ENCODE measurements around the gene ACOT13. TPM values are rescaled to one million over a fixed set of nuclear protein-coding genes. Genes with fewer than 3 reads are reported as not detected.

Gene ACOT13
- polyA plus RNA-seq, 3 donors = 1.7 to 20.1 (median 14.5) TPM

DNA sequence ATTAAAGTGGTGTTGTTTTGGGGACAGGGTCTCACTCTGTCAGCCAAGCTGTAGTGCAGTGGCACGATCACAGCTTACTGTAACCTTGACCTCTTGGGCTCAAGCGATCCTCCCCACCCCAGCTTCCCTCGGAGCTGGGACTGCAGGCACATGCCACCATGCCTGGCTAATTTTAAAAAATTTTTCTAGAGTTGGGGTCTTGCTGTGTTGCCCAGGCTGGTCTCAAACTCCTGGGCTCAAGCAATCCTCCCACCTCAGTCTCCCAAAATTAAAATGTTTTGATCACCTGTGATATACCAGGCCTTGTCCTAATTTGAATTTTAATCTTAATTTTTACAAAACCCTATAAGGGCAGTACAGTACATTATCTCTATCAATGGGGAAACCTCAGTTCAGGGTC is 25.5 kb downstream of the ACOT13 start:
- DNase-seq = no peak
- Mint-ChIP-seq H3K27ac (no peak overlapping the region), H3K9me3 (no peaks in the 10 kb centered on the region), H3K4me1 (no peaks in the 10 kb centered on the region), H3K27me3 (ENCODE audit: low read depth in 3 of 3) (no peaks in the 10 kb centered on the region), H3K4me3 (no peak overlapping the region), H3K36me3 (peaks cover 0 to 3% of the 10 kb centered on the region in 2 donors)
- no peak overlapping the region for H3K27ac ChIP-seq (ENCODE audit: low read depth in 1 of 2, low read length in 2 of 2)
- H3K9ac ChIP-seq (ENCODE audit: insufficient read depth, low read length, poor library complexity, severe bottlenecking) = no peak overlapping the region
- no peaks in the 10 kb centered on the region for H3K36me3 ChIP-seq (replicated peaks in 1 of 2; ENCODE audit: control insufficient read depth in 1 of 2, insufficient read depth in 2 of 2, low read length in 2 of 2)
- H3K79me2 ChIP-seq (ENCODE audit: insufficient read depth, low read length) = no peaks in the 10 kb centered on the region
- intact Hi-C loops (cut with micrococcal nuclease) = loop anchor here in 1 of 2 donors (10.0 kb wide), 1 partner anchor 258 kb away; no protein-coding TSS in a partner anchor
- H3K4me2 ChIP-seq (replicated peaks; ENCODE audit: extremely low read depth, low read length, poor library complexity, severe bottlenecking) = no peak overlapping the region
- no peaks in the 10 kb centered on the region for H3K9me3 ChIP-seq (replicated peaks in 1 of 2; ENCODE audit: control insufficient read depth in 1 of 2, insufficient read depth in 1 of 2, low read length in 2 of 2)
- no peak overlapping the region for H2AFZ ChIP-seq (ENCODE audit: insufficient read depth, low read depth, low read length, poor library complexity, severe bottlenecking)
- H4K20me1 ChIP-seq (ENCODE audit: insufficient read depth, low read length) = no peaks in the 10 kb centered on the region
- no peak overlapping the region for H3K4me3 ChIP-seq (replicated peaks in 1 of 3; ENCODE audit: low read depth in 2 of 3, low read length in 3 of 3)
- 100% methylated on average over 3 of the region's 3 CpGs for WGBS (ENCODE audit: insufficient coverage)
- no peaks in the 10 kb centered on the region for H3K27me3 ChIP-seq (ENCODE audit: control insufficient read depth in 2 of 2, insufficient read depth in 2 of 2, low read length in 2 of 2)
- no peaks in the 10 kb centered on the region for H3K4me1 ChIP-seq (ENCODE audit: control insufficient read depth in 1 of 2, insufficient read depth in 2 of 2, low read length in 2 of 2)
- TF ChIP-seq, protein P1, sequence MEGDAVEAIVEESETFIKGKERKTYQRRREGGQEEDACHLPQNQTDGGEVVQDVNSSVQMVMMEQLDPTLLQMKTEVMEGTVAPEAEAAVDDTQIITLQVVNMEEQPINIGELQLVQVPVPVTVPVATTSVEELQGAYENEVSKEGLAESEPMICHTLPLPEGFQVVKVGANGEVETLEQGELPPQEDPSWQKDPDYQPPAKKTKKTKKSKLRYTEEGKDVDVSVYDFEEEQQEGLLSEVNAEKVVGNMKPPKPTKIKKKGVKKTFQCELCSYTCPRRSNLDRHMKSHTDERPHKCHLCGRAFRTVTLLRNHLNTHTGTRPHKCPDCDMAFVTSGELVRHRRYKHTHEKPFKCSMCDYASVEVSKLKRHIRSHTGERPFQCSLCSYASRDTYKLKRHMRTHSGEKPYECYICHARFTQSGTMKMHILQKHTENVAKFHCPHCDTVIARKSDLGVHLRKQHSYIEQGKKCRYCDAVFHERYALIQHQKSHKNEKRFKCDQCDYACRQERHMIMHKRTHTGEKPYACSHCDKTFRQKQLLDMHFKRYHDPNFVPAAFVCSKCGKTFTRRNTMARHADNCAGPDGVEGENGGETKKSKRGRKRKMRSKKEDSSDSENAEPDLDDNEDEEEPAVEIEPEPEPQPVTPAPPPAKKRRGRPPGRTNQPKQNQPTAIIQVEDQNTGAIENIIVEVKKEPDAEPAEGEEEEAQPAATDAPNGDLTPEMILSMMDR (IDR thresholded peaks at IDR 0.05) = no peak

GRCh38 chr6:24692848-24693592 is 26.1 kb downstream of the ACOT13 start:
- Histone ChIP-seq H3K4me1 (ENCODE audit: control insufficient read depth in 1 of 2, insufficient read depth in 2 of 2, low read length in 2 of 2) (no peaks in the 10 kb centered on the region), H3K4me2 (replicated peaks; ENCODE audit: extremely low read depth, low read length, poor library complexity, severe bottlenecking) (no peak overlapping the region), H4K20me1 (ENCODE audit: insufficient read depth, low read length) (no peaks in the 10 kb centered on the region), H3K9me3 (replicated peaks in 1 of 2; ENCODE audit: control insufficient read depth in 1 of 2, insufficient read depth in 1 of 2, low read length in 2 of 2) (no peaks in the 10 kb centered on the region), H3K4me3 (replicated peaks in 1 of 3; ENCODE audit: low read depth in 2 of 3, low read length in 3 of 3) (no peak overlapping the region), H3K27me3 (ENCODE audit: control insufficient read depth in 2 of 2, insufficient read depth in 2 of 2, low read length in 2 of 2) (no peaks in the 10 kb centered on the region), H3K9ac (ENCODE audit: insufficient read depth, low read length, poor library complexity, severe bottlenecking) (no peak overlapping the region), H3K36me3 (replicated peaks in 1 of 2; ENCODE audit: control insufficient read depth in 1 of 2, insufficient read depth in 2 of 2, low read length in 2 of 2) (no peaks in the 10 kb centered on the region), H3K27ac (ENCODE audit: low read depth in 1 of 2, low read length in 2 of 2) (no peak overlapping the region), H3K79me2 (ENCODE audit: insufficient read depth, low read length) (no peaks in the 10 kb centered on the region), H2AFZ (ENCODE audit: insufficient read depth, low read depth, low read length, poor library complexity, severe bottlenecking) (no peak overlapping the region)
- TF ChIP-seq, protein P1 (IDR thresholded peaks at IDR 0.05) = no peak
- Mint-ChIP-seq H3K27ac (no peak overlapping the region), H3K9me3 (no peaks in the 10 kb centered on the region), H3K4me1 (no peaks in the 10 kb centered on the region), H3K27me3 (ENCODE audit: low read depth in 3 of 3) (no peaks in the 10 kb centered on the region), H3K4me3 (no peak overlapping the region), H3K36me3 (peaks cover 0 to 3% of the 10 kb centered on the region in 2 donors)
- no peak for DNase-seq
- intact Hi-C loops (cut with micrococcal nuclease) = loop anchor here in 1 of 2 donors (10.0 kb wide), 1 partner anchor 258 kb away; no protein-coding TSS in a partner anchor
- no CpG with 5 or more reads among the region's 2 CpGs for WGBS (ENCODE audit: insufficient coverage)

Measured in CD14-positive monocyte (primary cell).